PC-9 (cell line): Measurements from ENCODE around the gene SNAP23. TPM values are rescaled to one million over a fixed set of nuclear protein-coding genes. Genes with fewer than 3 reads are reported as not detected.

Experiments
- BruUV-seq: library from RNA; stranded (reverse); fragments of 400-500 nt; replicated peaks from 2 replicates; lab custom pipeline; 2021; lab: Mats Ljungman, UMichigan
- CTCF ChIA-PET: fragments of 300-600 bp; sonication (Branson Sonifier 250); formaldehyde crosslinking; loops from one replicate; lab custom pipeline; 2022; ENCODE audit warnings: antibody characterized with exemption; lab: Charles Lee
- POLR2A ChIA-PET: fragments of 300-600 bp; sonication (Branson Sonifier 250); formaldehyde crosslinking; loops from one replicate; lab custom pipeline; 2022; ENCODE audit warnings: antibody characterized with exemption; ENCODE audit not compliant: unreplicated experiment; lab: Charles Lee
- DNase-seq, 2 experiments: peaks; one replicate each; pipeline versions ENCODE4 v3.0.0 to v3.0.0-alpha.2; 2015 to 2022; ENCODE audit warnings: mixed read lengths in 1 of 2
- H2AFZ ChIP-seq: fragments of 200-600 bp; sonication (generic); 2 replicates; pipeline ENCODE4 v1.8.1; 2017; ENCODE audit warnings: antibody characterized with exemption
- H3F3A ChIP-seq: fragments of 200-600 bp; sonication (generic); 2 replicates; pipeline ENCODE4 v1.8.1; 2017; ENCODE audit warnings: antibody characterized with exemption, mild to moderate bottlenecking, low read depth; ENCODE audit not compliant: insufficient read depth
- H3K27ac ChIP-seq: fragments of 200-600 bp; sonication (generic); 2 replicates; pipeline ENCODE4 v1.6.1; 2016; ENCODE audit warnings: mixed run types
- H3K27me3 ChIP-seq: fragments of 200-600 bp; sonication (generic); 2 replicates; pipeline ENCODE4 v1.6.1; 2016; ENCODE audit warnings: low read depth, mixed run types; ENCODE audit not compliant: insufficient read depth
- H3K36me3 ChIP-seq: fragments of 200-600 bp; sonication (generic); 2 replicates; pipeline ENCODE4 v1.6.1; 2016; ENCODE audit warnings: low read depth, mixed run types
- H3K4me1 ChIP-seq: fragments of 200-600 bp; sonication (generic); replicated peaks from 2 replicates; pipeline ENCODE4 v1.6.1; 2016; ENCODE audit warnings: mixed run types; ENCODE audit not compliant: insufficient read depth
- H3K4me2 ChIP-seq: fragments of 200-600 bp; sonication (generic); 2 replicates; pipeline ENCODE4 v1.6.1; 2017; ENCODE audit warnings: mixed run types
- H3K4me3 ChIP-seq: fragments of 200-600 bp; sonication (generic); 2 replicates; pipeline ENCODE4 v1.6.1; 2016; ENCODE audit warnings: mixed run types
- H3K79me2 ChIP-seq: fragments of 200-600 bp; sonication (generic); 2 replicates; pipeline ENCODE4 v1.6.1; 2017; ENCODE audit warnings: low read depth, mixed run types
- H3K9me2 ChIP-seq: fragments of 200-600 bp; sonication (generic); 2 replicates; pipeline ENCODE4 v1.8.1; 2017; ENCODE audit warnings: mild to moderate bottlenecking; ENCODE audit not compliant: insufficient read depth
- H3K9me3 ChIP-seq: fragments of 200-600 bp; sonication (generic); 2 replicates; pipeline ENCODE4 v1.8.1; 2016; ENCODE audit warnings: low read depth; ENCODE audit not compliant: insufficient read depth
- H4K20me1 ChIP-seq: fragments of 200-600 bp; sonication (generic); 2 replicates; pipeline ENCODE4 v1.8.1; 2017; ENCODE audit not compliant: insufficient read depth
- EZH2 ChIP-seq: fragments of 200-600 bp; sonication (generic); IDR thresholded peaks from 2 replicates; pipeline ENCODE4 v1.8.0; 2017; ENCODE audit warnings: antibody characterized with exemption, low read depth
- intact Hi-C: fragments of 100-400 bp; cut with micrococcal nuclease; formaldehyde crosslinking; loops from one replicate; pipeline ENCODE4 v1.10.0; 2022; ENCODE audit not compliant: unreplicated experiment
- total RNA-seq: library from RNA; stranded (reverse); gene quantifications from 2 replicates; pipeline ENCODE4 v1.2.3, GENCODE V29; 2021

Gene SNAP23
- total RNA-seq, 1 experiment from 2014 or later = 65.8 TPM

- no peak for TF ChIP-seq EZH2
- H3K27me3 ChIP-seq = peaks cover 12% of the 10 kb centered on the region
- H3K79me2 ChIP-seq = no peaks in the 10 kb centered on the region
- H3K27ac ChIP-seq = no peak overlapping the region
- intact Hi-C loops = no loop called here
- no peak overlapping the region for H2AFZ ChIP-seq
- ChIA-PET CTCF (no interaction called here), POLR2A (interaction anchor here (0.6 kb wide), 1 partner anchor 416 kb away, joined by 3 read pairs; no protein-coding TSS in a partner anchor)
- peak overlapping the region; percentile 66 for H3K4me2 ChIP-seq
- H3K9me2 ChIP-seq = no peaks in the 10 kb centered on the region
- BruUV-seq = no TSS peak
- no peaks in the 10 kb centered on the region for H3K4me1 ChIP-seq
- no peaks in the 10 kb centered on the region for H4K20me1 ChIP-seq
- no peaks in the 10 kb centered on the region for H3K36me3 ChIP-seq
- H3K4me3 ChIP-seq = peak overlapping the region; percentile 41; the same call in 1 of the 2 replicates
- H3F3A ChIP-seq = no peaks in the 10 kb centered on the region
- no peaks in the 10 kb centered on the region for H3K9me3 ChIP-seq
- DNase-seq = peak; percentile 35 to 68
These were observed 85.9 kb downstream of the SNAP23 start for GRCh38 chr15:42581272-42581730.

Other genes with a start within 250 kb of the SNAP23 start
- gene GANC, start 222.4 kb upstream of the SNAP23 start, total RNA-seq = 13.9 and 16.3 TPM in 2 replicates
- gene TMEM87A, start 222.2 kb upstream of the SNAP23 start, total RNA-seq = 43.9 and 45.1 TPM in 2 replicates
- 0.18 and 0.50 TPM in 2 replicates for gene CAPN3, start 136.1 kb upstream of the SNAP23 start, total RNA-seq
- 60.1 and 73.4 TPM in 2 replicates for gene ZNF106, start 4.5 kb upstream of the SNAP23 start, total RNA-seq
- 22.7 and 23.0 TPM in 2 replicates for gene LRRC57, start 53.2 kb downstream of the SNAP23 start, total RNA-seq
- 17.7 and 23.7 TPM in 2 replicates for gene HAUS2, start 53.2 kb downstream of the SNAP23 start, total RNA-seq
- gene STARD9, start 80.0 kb downstream of the SNAP23 start, total RNA-seq = 1.7 and 2.4 TPM in 2 replicates
- 19.2 and 23.4 TPM in 2 replicates for gene CDAN1, start 241.5 kb downstream of the SNAP23 start, total RNA-seq